Parathyroid adenoma (tissue), 2 donors: ENCODE data around the gene MOSPD3.

Experiments used
- H2AFZ ChIP-seq: fragments of 300-600 bp; sonication (generic); one replicate; pipeline ENCODE4 v1.7.0; 2017; ENCODE audit warnings: antibody characterized with exemption, mild to moderate bottlenecking
- H3K27ac ChIP-seq: fragments of 300-600 bp; sonication (generic); one replicate; pipeline ENCODE4 v1.7.0; 2017
- H3K27me3 ChIP-seq: fragments of 300-600 bp; sonication (generic); one replicate; pipeline ENCODE4 v1.7.0; 2017; ENCODE audit warnings: low read length; ENCODE audit not compliant: control insufficient read depth, insufficient read depth
- H3K36me3 ChIP-seq: fragments of 300-600 bp; sonication (generic); one replicate; pipeline ENCODE4 v1.7.0; 2017; ENCODE audit warnings: low read length; ENCODE audit not compliant: control insufficient read depth, insufficient read depth
- H3K4me1 ChIP-seq: fragments of 300-600 bp; sonication (generic); one replicate; pipeline ENCODE4 v1.7.0; 2017; ENCODE audit warnings: control low read depth
- H3K4me2 ChIP-seq: fragments of 300-600 bp; sonication (generic); one replicate; pipeline ENCODE4 v1.7.0; 2017; ENCODE audit warnings: low read length
- H3K4me3 ChIP-seq: fragments of 300-600 bp; sonication (generic); one replicate; pipeline ENCODE4 v1.7.0; 2017; ENCODE audit warnings: low read depth, low read length
- H3K79me2 ChIP-seq: fragments of 300-600 bp; sonication (generic); one replicate; pipeline ENCODE4 v1.7.0; 2017; ENCODE audit warnings: control low read depth
- H3K9ac ChIP-seq: fragments of 300-600 bp; sonication (generic); one replicate; pipeline ENCODE4 v1.7.0; 2017; ENCODE audit warnings: mild to moderate bottlenecking
- H3K9me3 ChIP-seq: fragments of 300-600 bp; sonication (generic); one replicate; pipeline ENCODE4 v1.7.0; 2017; ENCODE audit warnings: low read length; ENCODE audit not compliant: control insufficient read depth
- CTCF ChIP-seq: fragments of 300-600 bp; sonication (generic); IDR thresholded peaks from one replicate; pipeline ENCODE4 v1.7.0; 2017; ENCODE audit warnings: antibody characterized with exemption, mild to moderate bottlenecking
- donor health status: primary hyperparathyroidism.

Gene MOSPD3

GRCh38 chr7:100572949-100573675 is 39.2 kb upstream of the MOSPD3 start:
- Histone ChIP-seq H3K27ac (no peak overlapping the region), H3K27me3 (no peaks in the 10 kb centered on the region), H2AFZ (no peak overlapping the region), H3K9ac (no peak overlapping the region), H3K79me2 (no peaks in the 10 kb centered on the region), H3K4me2 (no peak overlapping the region), H3K4me3 (no peak overlapping the region), H3K9me3 (no peaks in the 10 kb centered on the region), H3K36me3 (no peaks in the 10 kb centered on the region), H3K4me1 (peaks cover 2% of the 10 kb centered on the region)
- TF ChIP-seq CTCF = no peak

GRCh38 chr7:100573691-100574361 is 38.5 kb upstream of the MOSPD3 start, which contains the start of gene SAP25:
Gene SAP25 (minus strand): TSS chr7:100573900. CDS start chr7:100573742, 158 bp downstream.
- H3K4me1 ChIP-seq = no peaks in the 10 kb centered on the region
- no peaks in the 10 kb centered on the region for H3K36me3 ChIP-seq
- H3K27me3 ChIP-seq = no peaks in the 10 kb centered on the region
- H2AFZ ChIP-seq = no peak within 1 kb of the TSS
- no peak within 1 kb of the TSS for H3K27ac ChIP-seq
- no peak for TF ChIP-seq CTCF
- no peak within 1 kb of the TSS for H3K9ac ChIP-seq
- H3K9me3 ChIP-seq = no peaks in the 10 kb centered on the region
- H3K4me2 ChIP-seq = no peak within 1 kb of the TSS
- H3K4me3 ChIP-seq = no peak within 1 kb of the TSS
- no peaks in the 10 kb centered on the region for H3K79me2 ChIP-seq

GRCh38 chr7:100574362-100575205 is 37.8 kb upstream of the MOSPD3 start:
- no peak overlapping the region for H2AFZ ChIP-seq
- H3K9ac ChIP-seq = no peak overlapping the region
- H3K27me3 ChIP-seq = no peaks in the 10 kb centered on the region
- no peaks in the 10 kb centered on the region for H3K4me1 ChIP-seq
- no peak overlapping the region for H3K4me2 ChIP-seq
- no peak overlapping the region for H3K27ac ChIP-seq
- H3K79me2 ChIP-seq = no peaks in the 10 kb centered on the region
- no peaks in the 10 kb centered on the region for H3K9me3 ChIP-seq
- no peaks in the 10 kb centered on the region for H3K36me3 ChIP-seq
- H3K4me3 ChIP-seq = no peak overlapping the region
- no peak for TF ChIP-seq CTCF

GRCh38 chr7:100575206-100575631 is 37.1 kb upstream of the MOSPD3 start:
- no peak overlapping the region for H3K9ac ChIP-seq
- no peaks in the 10 kb centered on the region for H3K79me2 ChIP-seq
- H3K27me3 ChIP-seq = no peaks in the 10 kb centered on the region
- TF ChIP-seq CTCF = no peak
- no peaks in the 10 kb centered on the region for H3K36me3 ChIP-seq
- H3K9me3 ChIP-seq = no peaks in the 10 kb centered on the region
- no peak overlapping the region for H2AFZ ChIP-seq
- H3K4me2 ChIP-seq = no peak overlapping the region
- no peak overlapping the region for H3K27ac ChIP-seq
- no peaks in the 10 kb centered on the region for H3K4me1 ChIP-seq
- H3K4me3 ChIP-seq = no peak overlapping the region
